ENCODE measurements around the gene PAPPA2. TPM values are rescaled to one million over a fixed set of nuclear protein-coding genes. Genes with fewer than 3 reads are reported as not detected.

Gene PAPPA2
- total RNA-seq, 1 experiment from 2014 or later: 0.06 TPM

DNA sequence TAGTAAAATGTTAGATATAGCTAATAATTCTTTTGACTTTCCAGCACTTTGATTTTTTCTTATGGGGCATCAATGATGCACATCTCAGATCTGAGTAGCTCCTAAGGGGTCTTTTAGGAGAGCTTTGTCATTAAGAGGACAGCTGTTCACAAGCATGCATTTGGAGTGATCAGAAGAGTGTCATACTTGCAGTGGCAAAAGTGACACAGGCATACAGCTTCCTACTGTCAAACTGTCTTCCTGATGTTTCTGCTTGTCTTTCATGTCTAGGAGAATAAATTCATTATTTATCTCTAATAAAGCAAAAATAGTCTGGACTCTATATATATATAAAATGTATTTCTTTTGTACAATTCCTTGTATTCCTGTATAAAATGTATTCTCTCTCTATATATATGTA lies 273.0 kb downstream of the PAPPA2 start:
- no peaks in the 10 kb centered on the region for H3K9me3 ChIP-seq (ENCODE audit: low read depth, low read length, poor library complexity, severe bottlenecking)
- ChIA-PET POLR2A (ENCODE audit: low non-redundant PET) (no interaction called here), CTCF (no interaction called here)
- no peak for DNase-seq (ENCODE audit: low spot score)
- no TSS peak for BruUV-seq (replicated peaks)
- TF ChIP-seq EZH2 (IDR thresholded peaks at IDR 0.05; ENCODE audit: borderline replicate concordance, low read depth, low read length, poor library complexity, severe bottlenecking): no peak
- TF ChIP-seq, protein P1, sequence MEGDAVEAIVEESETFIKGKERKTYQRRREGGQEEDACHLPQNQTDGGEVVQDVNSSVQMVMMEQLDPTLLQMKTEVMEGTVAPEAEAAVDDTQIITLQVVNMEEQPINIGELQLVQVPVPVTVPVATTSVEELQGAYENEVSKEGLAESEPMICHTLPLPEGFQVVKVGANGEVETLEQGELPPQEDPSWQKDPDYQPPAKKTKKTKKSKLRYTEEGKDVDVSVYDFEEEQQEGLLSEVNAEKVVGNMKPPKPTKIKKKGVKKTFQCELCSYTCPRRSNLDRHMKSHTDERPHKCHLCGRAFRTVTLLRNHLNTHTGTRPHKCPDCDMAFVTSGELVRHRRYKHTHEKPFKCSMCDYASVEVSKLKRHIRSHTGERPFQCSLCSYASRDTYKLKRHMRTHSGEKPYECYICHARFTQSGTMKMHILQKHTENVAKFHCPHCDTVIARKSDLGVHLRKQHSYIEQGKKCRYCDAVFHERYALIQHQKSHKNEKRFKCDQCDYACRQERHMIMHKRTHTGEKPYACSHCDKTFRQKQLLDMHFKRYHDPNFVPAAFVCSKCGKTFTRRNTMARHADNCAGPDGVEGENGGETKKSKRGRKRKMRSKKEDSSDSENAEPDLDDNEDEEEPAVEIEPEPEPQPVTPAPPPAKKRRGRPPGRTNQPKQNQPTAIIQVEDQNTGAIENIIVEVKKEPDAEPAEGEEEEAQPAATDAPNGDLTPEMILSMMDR (conservative IDR thresholded peaks at IDR 0.05; ENCODE audit: low read depth, low read length): no peak
- peaks cover 37% of the 10 kb centered on the region for H3K27me3 ChIP-seq (replicated peaks; ENCODE audit: insufficient read depth, low read depth, low read length, poor library complexity)
- H3K27ac ChIP-seq (ENCODE audit: low read depth, low read length, poor library complexity, severe bottlenecking): no peak overlapping the region
- no peaks in the 10 kb centered on the region for H3K36me3 ChIP-seq (ENCODE audit: insufficient read depth, low read length, poor library complexity, severe bottlenecking)
- no peaks in the 10 kb centered on the region for H3K4me1 ChIP-seq (ENCODE audit: insufficient read depth, low read length, poor library complexity, severe bottlenecking)
- intact Hi-C loops (cut with micrococcal nuclease; ENCODE audit: unreplicated experiment): no loop called here
- H3K4me3 ChIP-seq (ENCODE audit: low read depth, low read length, poor library complexity, severe bottlenecking): no peak overlapping the region

DNA sequence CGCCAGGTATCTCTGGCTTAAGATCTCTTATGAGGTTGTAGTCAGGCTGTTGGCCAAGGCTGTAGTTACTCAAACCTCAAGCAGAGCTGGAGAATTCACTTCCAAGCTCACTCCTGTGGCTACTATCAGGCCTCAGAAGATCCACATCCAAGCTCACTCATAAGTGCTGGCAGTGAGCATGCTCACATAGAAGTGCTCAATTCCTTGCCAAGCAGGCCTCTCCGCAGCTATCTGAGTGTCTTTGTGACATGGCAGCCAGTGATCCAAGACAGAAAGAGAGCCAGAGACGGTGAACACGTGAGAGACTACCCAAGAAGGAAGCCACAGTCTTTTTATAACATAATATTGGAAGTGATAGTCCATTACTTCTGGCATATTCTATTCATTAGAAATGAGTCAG lies 278.2 kb downstream of the PAPPA2 start:
- intact Hi-C loops (cut with micrococcal nuclease; ENCODE audit: unreplicated experiment): loop anchor here (5.0 kb wide), 1 partner anchor 179 kb away; no protein-coding TSS in a partner anchor
- H3K4me3 ChIP-seq (ENCODE audit: low read depth, low read length, poor library complexity, severe bottlenecking): no peak overlapping the region
- CTCF ChIA-PET: no interaction called here

DNA sequence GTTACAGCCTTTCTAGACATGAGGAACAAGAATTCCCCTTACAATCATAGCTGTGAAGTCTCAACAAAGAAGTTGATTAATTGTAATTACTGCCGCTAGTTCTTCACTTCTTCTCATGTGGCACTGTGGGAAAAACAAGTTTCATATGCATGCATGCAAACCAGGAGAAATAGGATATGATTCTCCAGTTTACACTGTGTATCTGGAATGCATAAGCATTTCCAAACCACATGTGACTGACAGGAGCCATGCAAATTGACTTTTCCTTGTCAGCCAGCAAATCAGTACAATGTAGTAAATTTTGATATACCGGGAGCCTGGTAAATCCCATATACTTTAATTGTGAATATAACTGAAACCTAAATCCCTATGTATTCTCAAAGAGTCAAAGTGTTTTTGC lies 279.3 kb downstream of the PAPPA2 start:
- intact Hi-C loops (cut with micrococcal nuclease; ENCODE audit: unreplicated experiment): loop anchor here (5.0 kb wide), 1 partner anchor 180 kb away; no protein-coding TSS in a partner anchor
- Histone ChIP-seq H3K4me1 (ENCODE audit: insufficient read depth, low read length, poor library complexity, severe bottlenecking) (no peaks in the 10 kb centered on the region), H3K27ac (ENCODE audit: low read depth, low read length, poor library complexity, severe bottlenecking) (no peak overlapping the region), H3K9me3 (ENCODE audit: low read depth, low read length, poor library complexity, severe bottlenecking) (no peaks in the 10 kb centered on the region), H3K36me3 (ENCODE audit: insufficient read depth, low read length, poor library complexity, severe bottlenecking) (no peaks in the 10 kb centered on the region), H3K27me3 (replicated peaks; ENCODE audit: insufficient read depth, low read depth, low read length, poor library complexity) (peaks cover 59% of the 10 kb centered on the region), H3K4me3 (ENCODE audit: low read depth, low read length, poor library complexity, severe bottlenecking) (no peak overlapping the region)
- no peak for DNase-seq (ENCODE audit: low spot score)
- TF ChIP-seq, protein P1 (conservative IDR thresholded peaks at IDR 0.05; ENCODE audit: low read depth, low read length): no peak
- no peak for TF ChIP-seq EZH2 (IDR thresholded peaks at IDR 0.05; ENCODE audit: borderline replicate concordance, low read depth, low read length, poor library complexity, severe bottlenecking)
- ChIA-PET CTCF (no interaction called here), POLR2A (ENCODE audit: low non-redundant PET) (no interaction called here)
- no TSS peak for BruUV-seq (replicated peaks)

More for the DNA sequence above, 278.2 kb downstream of the PAPPA2 start:
- no peak for DNase-seq (ENCODE audit: low spot score)
- POLR2A ChIA-PET (ENCODE audit: low non-redundant PET): no interaction called here
- no peak overlapping the region for H3K27ac ChIP-seq (ENCODE audit: low read depth, low read length, poor library complexity, severe bottlenecking)
- no peaks in the 10 kb centered on the region for H3K36me3 ChIP-seq (ENCODE audit: insufficient read depth, low read length, poor library complexity, severe bottlenecking)
- TF ChIP-seq, protein P1 (conservative IDR thresholded peaks at IDR 0.05; ENCODE audit: low read depth, low read length): no peak
- TF ChIP-seq EZH2 (IDR thresholded peaks at IDR 0.05; ENCODE audit: borderline replicate concordance, low read depth, low read length, poor library complexity, severe bottlenecking): no peak
- H3K27me3 ChIP-seq (replicated peaks; ENCODE audit: insufficient read depth, low read depth, low read length, poor library complexity): peaks cover 51% of the 10 kb centered on the region
- no peaks in the 10 kb centered on the region for H3K9me3 ChIP-seq (ENCODE audit: low read depth, low read length, poor library complexity, severe bottlenecking)
- no peaks in the 10 kb centered on the region for H3K4me1 ChIP-seq (ENCODE audit: insufficient read depth, low read length, poor library complexity, severe bottlenecking)
- no TSS peak for BruUV-seq (replicated peaks)
